ENCODE measurements around the gene UBASH3B. TPM values are rescaled to one million over a fixed set of nuclear protein-coding genes. Genes with fewer than 3 reads are reported as not detected.

UBASH3B gene
- total and polyA plus RNA-seq, 11 donors: 0.72 to 19.0 (median 1.7) TPM

GRCh38 chr11:122804796-122805195, 149.3 kb downstream of the UBASH3B start:
- H3K27me3 ChIP-seq: no peaks in the 10 kb centered on the region
- H3K36me3 ChIP-seq: peaks cover 0 to 35% (median 2%) of the 10 kb centered on the region in 9 donors
- intact Hi-C loops (cut with DNase I): loop anchor here in 1 of 10 donors (10.0 kb wide), 1 partner anchor 1040 kb away; no protein-coding TSS in a partner anchor
- H3K4me1 ChIP-seq: peaks cover 0 to 22% (median 9%) of the 10 kb centered on the region in 12 donors
- no peak overlapping the region for H3K27ac ChIP-seq
- no peak overlapping the region for H3K4me3 ChIP-seq
- 79 to 84% (median 82%) methylated on average over 6 of the region's 6 CpGs for WGBS, 4 donors
- no peaks in the 10 kb centered on the region for H3K9me3 ChIP-seq
- no peak for ATAC-seq
- TF ChIP-seq POLR2A (IDR thresholded peaks at IDR 0.05) (no peak), CTCF (IDR thresholded peaks at IDR 0.05) (no peak)
- no peak for DNase-seq

- Histone ChIP-seq H3K4me1 (peaks cover 0 to 24% (median 9%) of the 10 kb centered on the region in 12 donors), H3K27me3 (no peaks in the 10 kb centered on the region), H3K9me3 (no peaks in the 10 kb centered on the region), H3K27ac (peak overlapping the region in 10 of 12 donors; percentile 13 to 83 (median 68)), H3K36me3 (peaks cover 0 to 34% (median 0%) of the 10 kb centered on the region in 9 donors), H3K4me3 (no peak overlapping the region)
- 69 to 79% (median 74%) methylated on average over 8 of the region's 8 CpGs for WGBS, 4 donors
- no peak for DNase-seq
- TF ChIP-seq CTCF (IDR thresholded peaks at IDR 0.05) (no peak), POLR2A (IDR thresholded peaks at IDR 0.05) (no peak)
- no peak for ATAC-seq
- intact Hi-C loops (cut with DNase I): loop anchor here in 1 of 10 donors (10.0 kb wide), 1 partner anchor 1043 kb away; no protein-coding TSS in a partner anchor
These were observed 152.4 kb downstream of the UBASH3B start for GRCh38 chr11:122807731-122808477.

GRCh38 chr11:122808478-122808869, 153.0 kb downstream of the UBASH3B start:
- DNase-seq (peak in 2 of 5 donors; percentile 41 to 55), ATAC-seq (peak; percentile 51 to 91 (median 77))
- H3K9me3 ChIP-seq: no peaks in the 10 kb centered on the region
- no peak for TF ChIP-seq CTCF (IDR thresholded peaks at IDR 0.05)
- TF ChIP-seq POLR2A (IDR thresholded peaks at IDR 0.05): no peak
- H3K27ac ChIP-seq: peak overlapping the region in 10 of 12 donors; percentile 13 to 83 (median 68)
- H3K4me1 ChIP-seq: peaks cover 0 to 24% (median 9%) of the 10 kb centered on the region in 12 donors
- intact Hi-C loops (cut with DNase I): loop anchor here in 1 of 10 donors (10.0 kb wide), 1 partner anchor 1044 kb away; no protein-coding TSS in a partner anchor
- H3K4me3 ChIP-seq: no peak overlapping the region
- peaks cover 0 to 34% (median 0%) of the 10 kb centered on the region in 9 donors for H3K36me3 ChIP-seq
- H3K27me3 ChIP-seq: no peaks in the 10 kb centered on the region
- WGBS, 4 donors: 35 to 56% (median 53%) methylated on average over 2 of the region's 2 CpGs

- ATAC-seq: peak in 1 of 4 donors; percentile 20
- no peaks in the 10 kb centered on the region for H3K9me3 ChIP-seq
- TF ChIP-seq POLR2A (IDR thresholded peaks at IDR 0.05): no peak
- TF ChIP-seq CTCF (IDR thresholded peaks at IDR 0.05): no peak
- no peak for DNase-seq
- H3K27ac ChIP-seq: peak overlapping the region in 2 of 12 donors; percentile 73 to 76
- intact Hi-C loops (cut with DNase I): loop anchor here in 1 of 10 donors (10.0 kb wide), 1 partner anchor 1045 kb away; no protein-coding TSS in a partner anchor
- H3K27me3 ChIP-seq: no peaks in the 10 kb centered on the region
- WGBS, 4 donors: 78 to 85% (median 81%) methylated on average over 3 of the region's 3 CpGs
- no peak overlapping the region for H3K4me3 ChIP-seq
- peaks cover 0 to 24% (median 9%) of the 10 kb centered on the region in 12 donors for H3K4me1 ChIP-seq
- H3K36me3 ChIP-seq: peaks cover 0 to 34% (median 0%) of the 10 kb centered on the region in 9 donors
These were observed 154.3 kb downstream of the UBASH3B start for GRCh38 chr11:122809866-122810265.
